Measurements from ENCODE around the gene PSMB4.
"Not testable (repeated sequence)": the region's sequence is repeated elsewhere in the genome, so short reads cannot be mapped to it uniquely, and the experiment has no call there.

Gene PSMB4

DNA sequence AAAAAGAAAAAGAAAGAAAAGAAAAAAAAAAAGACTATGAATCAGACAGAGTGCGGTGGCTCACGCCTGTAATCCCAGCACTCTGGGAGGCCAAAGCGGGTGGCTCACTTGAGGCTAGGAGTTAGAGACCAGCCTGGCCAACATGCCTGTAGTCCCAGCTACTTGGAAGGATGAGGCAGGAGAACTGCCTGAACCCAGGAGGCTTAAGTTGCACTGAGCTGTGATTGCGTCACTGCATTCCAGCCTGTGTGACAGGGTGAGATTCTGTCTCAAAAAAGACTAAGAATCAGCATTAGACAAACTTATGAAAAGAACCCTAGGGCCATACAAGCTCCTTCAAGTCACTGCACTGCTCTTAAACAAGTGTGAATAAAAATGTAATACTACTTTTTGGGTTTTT, 16.9 kb downstream of the PSMB4 start:
- H3K27ac ChIP-seq (ENCODE audit: low read depth, low read length): no peak overlapping the region
- H3K4me3 ChIP-seq (ENCODE audit: low read depth in 1 of 2, low read length in 2 of 2): no peak overlapping the region
- no peaks in the 10 kb centered on the region for H3K4me1 ChIP-seq (ENCODE audit: insufficient read depth, low read length)
- no peak overlapping the region for H3K9ac ChIP-seq (ENCODE audit: low read length)
- no peaks in the 10 kb centered on the region for H3K27me3 ChIP-seq (ENCODE audit: control insufficient read depth in 1 of 2, insufficient read depth in 2 of 2, low read length in 2 of 2)
- H3K9me3 ChIP-seq (ENCODE audit: low read length): no peaks in the 10 kb centered on the region
- peaks cover 60% of the 10 kb centered on the region for H3K36me3 ChIP-seq (ENCODE audit: insufficient read depth, low read length)

DNA sequence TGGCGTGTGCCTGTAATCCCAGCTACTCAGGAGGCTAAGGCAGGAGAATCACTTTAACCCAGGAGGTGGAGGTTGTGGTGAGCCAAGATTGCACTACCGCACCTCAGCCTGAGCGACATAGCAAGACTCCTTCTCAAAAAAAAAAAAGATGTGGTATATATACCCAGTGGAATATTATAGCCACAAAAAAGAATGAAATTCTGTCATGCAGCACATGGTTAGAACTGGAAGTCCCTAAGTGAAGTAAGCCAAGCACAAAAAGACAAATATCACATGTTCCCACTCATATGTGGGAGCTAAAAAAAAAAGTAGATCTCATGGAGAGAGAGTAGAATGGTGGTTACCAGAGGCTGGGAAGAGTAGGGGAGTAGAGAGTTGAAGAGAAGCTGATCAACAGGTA, 18.7 kb downstream of the PSMB4 start:
- H3K27me3 ChIP-seq (ENCODE audit: control insufficient read depth in 1 of 2, insufficient read depth in 2 of 2, low read length in 2 of 2): no peaks in the 10 kb centered on the region
- no peak overlapping the region for H3K9ac ChIP-seq (ENCODE audit: low read length)
- no peaks in the 10 kb centered on the region for H3K9me3 ChIP-seq (ENCODE audit: low read length)
- H3K27ac ChIP-seq (ENCODE audit: low read depth, low read length): no peak overlapping the region
- no peaks in the 10 kb centered on the region for H3K4me1 ChIP-seq (ENCODE audit: insufficient read depth, low read length)
- H3K4me3 ChIP-seq (ENCODE audit: low read depth in 1 of 2, low read length in 2 of 2): no peak overlapping the region
- peaks cover 61% of the 10 kb centered on the region for H3K36me3 ChIP-seq (ENCODE audit: insufficient read depth, low read length)

DNA sequence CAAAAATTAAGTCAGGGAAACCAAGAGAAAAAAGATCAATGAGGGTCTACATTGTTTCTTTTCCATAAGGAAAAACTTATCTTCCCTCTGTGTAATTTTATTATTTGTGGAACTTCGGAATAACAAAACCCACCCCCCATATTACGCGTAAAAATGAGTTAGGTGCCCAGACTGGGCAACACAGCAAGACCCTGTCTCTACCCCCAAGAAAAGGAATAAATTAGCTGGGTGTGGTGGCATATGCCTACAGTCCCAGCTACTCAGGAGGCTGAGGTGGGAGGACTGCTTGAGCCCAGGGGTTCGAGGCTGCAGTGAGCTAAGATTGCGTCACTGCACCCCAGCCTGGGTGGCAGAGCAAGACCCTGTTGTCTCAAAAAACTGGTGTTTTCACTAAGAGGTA, 20.4 kb downstream of the PSMB4 start:
- H3K36me3 ChIP-seq (ENCODE audit: insufficient read depth, low read length): peaks cover 63% of the 10 kb centered on the region
- no peaks in the 10 kb centered on the region for H3K9me3 ChIP-seq (ENCODE audit: low read length)

DNA sequence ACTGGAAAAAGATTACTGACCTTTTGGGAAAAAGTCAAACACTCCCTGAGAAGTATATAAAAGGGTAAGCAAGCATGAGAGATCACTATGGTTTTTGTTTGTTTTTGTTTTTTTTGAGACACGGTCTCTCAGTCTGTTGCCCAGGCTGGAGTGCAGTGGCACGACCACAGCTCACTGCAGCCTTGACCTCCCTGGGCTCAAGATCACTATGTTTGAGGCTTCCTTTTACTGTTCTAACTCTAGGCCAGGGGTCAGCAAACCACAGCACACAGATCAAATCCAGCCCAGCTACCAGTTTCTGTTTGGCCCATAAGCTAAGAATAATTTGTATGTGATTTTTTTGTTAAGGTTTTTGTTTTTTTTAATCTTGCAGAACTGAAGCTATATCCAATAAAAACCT, 25.7 kb downstream of the PSMB4 start:
- Histone ChIP-seq H3K27ac (ENCODE audit: low read depth, low read length) (no peak overlapping the region), H3K4me1 (ENCODE audit: insufficient read depth, low read length) (no peaks in the 10 kb centered on the region), H3K9me3 (ENCODE audit: low read length) (no peaks in the 10 kb centered on the region), H3K9ac (ENCODE audit: low read length) (no peak overlapping the region), H3K4me3 (ENCODE audit: low read depth in 1 of 2, low read length in 2 of 2) (no peak overlapping the region), H3K27me3 (ENCODE audit: control insufficient read depth in 1 of 2, insufficient read depth in 2 of 2, low read length in 2 of 2) (no peaks in the 10 kb centered on the region), H3K36me3 (ENCODE audit: insufficient read depth, low read length) (peaks cover 81% of the 10 kb centered on the region)

More for the DNA sequence above, 20.4 kb downstream of the PSMB4 start:
- Histone ChIP-seq H3K4me3 (ENCODE audit: low read depth in 1 of 2, low read length in 2 of 2) (no peak overlapping the region), H3K4me1 (ENCODE audit: insufficient read depth, low read length) (no peaks in the 10 kb centered on the region), H3K27ac (ENCODE audit: low read depth, low read length) (no peak overlapping the region), H3K27me3 (ENCODE audit: control insufficient read depth in 1 of 2, insufficient read depth in 2 of 2, low read length in 2 of 2) (no peaks in the 10 kb centered on the region), H3K9ac (ENCODE audit: low read length) (no peak overlapping the region)

DNA sequence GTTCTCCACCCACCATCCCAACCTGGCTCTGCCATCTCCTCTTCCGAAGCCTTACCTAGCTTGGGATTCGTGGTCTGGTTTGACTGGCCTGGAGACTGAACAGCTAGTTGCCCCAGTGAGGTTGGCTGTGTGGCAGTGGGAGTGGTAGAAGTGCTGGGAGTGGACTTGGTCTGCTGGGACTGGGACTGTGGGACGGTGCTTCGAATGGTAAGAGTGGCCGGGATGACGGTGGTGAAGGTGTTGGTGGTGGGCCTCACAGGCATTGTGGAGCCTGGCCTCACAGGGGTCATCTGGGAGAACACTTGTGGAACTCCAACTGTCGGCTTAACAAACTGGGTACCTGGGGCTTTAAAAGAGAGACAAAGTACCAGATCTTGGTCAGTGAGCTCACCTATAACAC, 28.7 kb downstream of the PSMB4 start:
- Histone ChIP-seq H3K36me3 (ENCODE audit: insufficient read depth, low read length) (peaks cover 64% of the 10 kb centered on the region), H3K4me3 (ENCODE audit: low read depth in 1 of 2, low read length in 2 of 2) (no peak overlapping the region), H3K27me3 (ENCODE audit: control insufficient read depth in 1 of 2, insufficient read depth in 2 of 2, low read length in 2 of 2) (no peaks in the 10 kb centered on the region), H3K27ac (ENCODE audit: low read depth, low read length) (no peak overlapping the region), H3K4me1 (ENCODE audit: insufficient read depth, low read length) (no peaks in the 10 kb centered on the region), H3K9ac (ENCODE audit: low read length) (no peak overlapping the region), H3K9me3 (ENCODE audit: low read length) (no peaks in the 10 kb centered on the region)

DNA sequence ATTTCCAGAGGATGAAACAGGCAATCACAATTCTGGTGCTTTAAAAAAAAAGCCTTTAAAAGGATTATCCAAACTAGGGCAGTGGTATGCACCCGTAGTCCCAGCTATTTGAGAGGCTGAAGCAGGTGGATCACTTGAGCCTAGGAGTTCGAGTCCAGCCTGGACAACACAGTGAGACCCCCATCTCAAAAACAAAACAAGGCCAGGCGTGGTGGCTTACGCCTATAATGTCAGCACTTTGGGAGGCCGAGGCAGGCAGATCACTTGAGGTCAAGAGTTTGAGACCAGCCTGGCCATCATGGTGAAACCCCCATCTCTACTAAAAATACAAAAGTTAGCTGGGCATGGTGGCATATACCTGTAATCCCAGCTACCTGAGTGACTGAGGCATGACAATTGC, 34.5 kb downstream of the PSMB4 start:
- not testable (repeated sequence) for H3K27me3 ChIP-seq (ENCODE audit: control insufficient read depth in 1 of 2, insufficient read depth in 2 of 2, low read length in 2 of 2); H3K4me3 ChIP-seq (ENCODE audit: low read depth in 1 of 2, low read length in 2 of 2); H3K9me3 ChIP-seq (ENCODE audit: low read length); H3K27ac ChIP-seq (ENCODE audit: low read depth, low read length); H3K9ac ChIP-seq (ENCODE audit: low read length); H3K4me1 ChIP-seq (ENCODE audit: insufficient read depth, low read length)
- H3K36me3 ChIP-seq (ENCODE audit: insufficient read depth, low read length): peaks cover 12% of the 10 kb centered on the region

DNA sequence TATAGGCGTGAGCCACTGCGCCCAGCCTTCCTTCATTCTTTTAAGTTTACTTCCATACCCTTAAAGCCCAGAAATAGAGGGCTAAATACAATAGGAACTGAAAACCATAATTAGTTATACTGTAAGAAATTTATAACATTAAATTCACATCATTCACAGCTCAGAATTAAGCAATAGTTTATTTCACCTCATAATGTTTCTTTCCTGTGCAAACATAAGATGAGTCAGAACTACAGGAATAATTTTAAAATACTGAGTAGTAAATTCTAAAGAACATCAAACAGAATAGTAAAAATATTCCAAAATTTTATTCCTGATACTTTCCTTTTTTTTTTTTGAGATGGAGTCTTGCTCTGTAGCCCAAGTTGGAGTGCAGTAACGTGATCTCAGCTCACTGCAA, 35.8 kb downstream of the PSMB4 start:
- Histone ChIP-seq H3K36me3 (ENCODE audit: insufficient read depth, low read length) (peaks cover 10% of the 10 kb centered on the region), H3K9ac (ENCODE audit: low read length) (no peak overlapping the region), H3K4me1 (ENCODE audit: insufficient read depth, low read length) (peaks cover 5% of the 10 kb centered on the region), H3K27ac (ENCODE audit: low read depth, low read length) (no peak overlapping the region), H3K27me3 (ENCODE audit: control insufficient read depth in 1 of 2, insufficient read depth in 2 of 2, low read length in 2 of 2) (no peaks in the 10 kb centered on the region), H3K9me3 (ENCODE audit: low read length) (no peaks in the 10 kb centered on the region), H3K4me3 (ENCODE audit: low read depth in 1 of 2, low read length in 2 of 2) (no peak overlapping the region)

DNA sequence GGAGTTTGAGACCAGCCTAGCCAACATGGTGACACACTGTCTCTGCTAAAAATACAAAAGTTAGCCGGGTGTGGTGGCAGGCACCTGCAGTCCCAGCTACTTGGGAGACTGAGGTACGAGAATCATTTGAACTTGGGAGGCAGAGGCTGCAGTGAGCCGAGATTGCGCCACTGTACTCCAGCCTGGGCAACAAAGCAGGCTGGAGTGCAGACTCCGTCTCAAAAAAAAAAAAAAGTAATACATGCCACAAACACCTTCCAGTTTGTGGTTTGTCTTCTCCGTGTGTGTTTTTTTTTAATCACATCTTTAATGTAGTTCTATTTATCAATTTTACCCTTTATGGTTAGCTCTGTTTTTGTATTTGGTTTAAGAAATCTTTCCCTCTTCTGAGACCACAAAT, 37.6 kb downstream of the PSMB4 start:
- peaks cover 21% of the 10 kb centered on the region for H3K36me3 ChIP-seq (ENCODE audit: insufficient read depth, low read length)
- H3K4me1 ChIP-seq (ENCODE audit: insufficient read depth, low read length): peaks cover 16% of the 10 kb centered on the region
- no peaks in the 10 kb centered on the region for H3K9me3 ChIP-seq (ENCODE audit: low read length)
- no peak overlapping the region for H3K27ac ChIP-seq (ENCODE audit: low read depth, low read length)
- H3K4me3 ChIP-seq (ENCODE audit: low read depth in 1 of 2, low read length in 2 of 2): no peak overlapping the region
- H3K27me3 ChIP-seq (ENCODE audit: control insufficient read depth in 1 of 2, insufficient read depth in 2 of 2, low read length in 2 of 2): no peaks in the 10 kb centered on the region
- H3K9ac ChIP-seq (ENCODE audit: low read length): no peak overlapping the region

DNA sequence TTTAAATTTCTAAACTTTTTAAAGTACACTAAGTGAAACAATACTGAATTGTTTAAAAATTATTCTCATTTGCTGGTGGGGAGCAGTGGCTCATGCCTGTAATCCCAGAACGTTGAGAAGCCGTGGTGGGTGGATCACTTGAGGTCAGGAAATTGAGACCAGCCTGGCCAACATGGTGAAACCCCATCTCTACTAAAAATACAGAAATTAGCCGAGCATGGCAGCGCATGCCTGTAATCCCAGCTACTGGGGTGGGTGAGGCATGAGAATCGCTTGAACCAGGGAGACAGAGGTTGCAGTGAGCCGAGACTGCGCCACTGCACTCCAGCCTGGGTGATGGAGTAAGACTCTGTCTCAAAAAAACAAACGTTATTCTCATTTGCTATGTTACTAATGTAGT, 38.0 kb downstream of the PSMB4 start:
- not testable (repeated sequence) for H3K27ac ChIP-seq (ENCODE audit: low read depth, low read length)
- H3K4me1 ChIP-seq (ENCODE audit: insufficient read depth, low read length): peaks cover 16% of the 10 kb centered on the region

DNA sequence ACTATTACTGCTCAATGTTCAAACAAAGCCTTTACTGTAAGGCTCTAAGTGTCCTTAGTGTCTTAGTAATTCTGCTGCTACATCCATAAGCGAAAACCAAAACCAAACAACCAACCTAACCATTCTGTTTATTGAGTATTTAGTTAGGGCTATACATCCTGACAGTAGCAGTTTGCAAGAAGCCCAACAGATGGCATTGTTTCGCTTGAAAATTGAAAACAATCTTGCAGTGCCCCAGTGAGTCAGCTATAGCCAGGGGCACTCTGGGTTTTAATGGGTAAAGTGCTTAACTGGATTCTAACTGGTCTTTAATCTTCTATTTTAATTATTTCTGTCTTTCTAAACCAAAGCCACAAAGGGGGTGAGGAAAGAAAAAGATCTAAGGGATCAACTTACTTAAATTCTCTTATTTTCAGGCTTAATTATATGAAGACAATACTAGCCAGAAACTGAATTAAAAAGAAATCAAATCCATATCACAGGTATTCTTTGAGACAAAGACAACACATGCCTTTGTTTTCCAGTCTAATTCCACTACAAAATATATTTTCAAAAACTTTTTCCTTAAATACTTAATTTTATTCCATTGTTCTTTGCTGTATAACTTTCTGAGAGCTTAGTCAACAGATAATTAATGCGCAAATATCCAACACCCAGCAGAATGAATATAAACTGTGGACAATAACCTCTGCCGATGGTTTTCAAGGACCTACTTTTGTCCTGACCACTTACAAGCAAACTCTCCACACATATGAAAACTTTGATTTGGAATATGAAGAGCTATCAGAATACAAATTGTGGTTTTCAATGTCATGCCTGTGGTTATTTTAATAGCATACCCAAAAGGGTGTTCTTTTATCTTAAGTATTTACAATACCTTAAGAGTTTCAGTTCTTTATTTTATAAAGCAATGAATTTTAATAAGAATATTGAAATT, 44.7 kb downstream of the PSMB4 start:
- Histone ChIP-seq H3K9ac (ENCODE audit: low read length) (no peak overlapping the region), H3K27ac (ENCODE audit: low read depth, low read length) (no peak overlapping the region), H3K4me1 (ENCODE audit: insufficient read depth, low read length) (peaks cover 40% of the 10 kb centered on the region), H3K4me3 (ENCODE audit: low read depth in 1 of 2, low read length in 2 of 2) (no peak overlapping the region), H3K9me3 (ENCODE audit: low read length) (no peaks in the 10 kb centered on the region), H3K27me3 (ENCODE audit: control insufficient read depth in 1 of 2, insufficient read depth in 2 of 2, low read length in 2 of 2) (no peaks in the 10 kb centered on the region), H3K36me3 (ENCODE audit: insufficient read depth, low read length) (peaks cover 21% of the 10 kb centered on the region)

More for the DNA sequence above, 38.0 kb downstream of the PSMB4 start:
- H3K4me3 ChIP-seq (ENCODE audit: low read depth in 1 of 2, low read length in 2 of 2); H3K9me3 ChIP-seq (ENCODE audit: low read length); H3K27me3 ChIP-seq (ENCODE audit: control insufficient read depth in 1 of 2, insufficient read depth in 2 of 2, low read length in 2 of 2); H3K9ac ChIP-seq (ENCODE audit: low read length): not testable (repeated sequence)
- H3K36me3 ChIP-seq (ENCODE audit: insufficient read depth, low read length): peaks cover 21% of the 10 kb centered on the region

DNA sequence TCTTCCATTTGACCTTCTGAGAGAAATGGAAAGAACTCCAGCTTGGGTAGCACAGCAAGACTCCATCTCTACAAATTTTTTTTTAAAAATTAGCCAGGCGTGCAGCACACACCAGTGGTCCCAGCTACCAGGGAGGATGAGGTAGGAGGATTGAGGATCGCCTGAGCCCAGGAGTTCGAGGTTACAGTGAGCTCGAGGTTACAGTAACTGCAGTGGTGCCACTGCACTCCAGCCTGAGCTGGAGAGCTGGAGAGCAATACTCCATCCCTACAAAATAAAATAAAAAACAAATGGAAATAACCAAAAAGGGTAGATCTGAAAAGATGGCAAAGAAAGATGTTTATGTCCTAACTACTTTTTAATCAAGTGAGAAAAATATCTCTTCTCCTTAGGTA, 45.4 kb downstream of the PSMB4 start:
- no peak overlapping the region for H3K27ac ChIP-seq (ENCODE audit: low read depth, low read length)

DNA sequence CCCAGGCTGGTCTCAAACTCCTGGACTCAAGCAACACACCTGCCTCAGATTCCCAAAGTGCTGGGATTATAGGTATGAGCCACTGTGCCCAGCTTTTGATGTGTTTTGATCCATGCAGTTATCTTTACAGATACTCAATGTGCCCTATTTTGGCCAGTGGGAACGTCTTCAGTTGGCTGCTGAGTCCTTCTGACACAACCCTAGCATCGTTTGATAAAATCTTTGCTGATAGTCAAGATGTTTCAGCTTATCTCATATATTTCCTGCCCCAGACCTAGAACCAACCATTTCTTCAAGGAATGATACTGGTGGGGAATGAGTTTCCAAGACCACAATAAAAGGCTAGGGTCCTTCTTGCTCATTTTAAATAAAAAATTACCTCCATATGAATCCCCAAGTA, 48.3 kb downstream of the PSMB4 start:
- Histone ChIP-seq H3K36me3 (ENCODE audit: insufficient read depth, low read length) (no peaks in the 10 kb centered on the region), H3K9ac (ENCODE audit: low read length) (no peak overlapping the region), H3K4me3 (ENCODE audit: low read depth in 1 of 2, low read length in 2 of 2) (no peak overlapping the region), H3K27ac (ENCODE audit: low read depth, low read length) (no peak overlapping the region), H3K4me1 (ENCODE audit: insufficient read depth, low read length) (peaks cover 29% of the 10 kb centered on the region), H3K27me3 (ENCODE audit: control insufficient read depth in 1 of 2, insufficient read depth in 2 of 2, low read length in 2 of 2) (no peaks in the 10 kb centered on the region), H3K9me3 (ENCODE audit: low read length) (no peaks in the 10 kb centered on the region)

More for the DNA sequence above, 45.4 kb downstream of the PSMB4 start:
- Histone ChIP-seq H3K4me1 (ENCODE audit: insufficient read depth, low read length) (peaks cover 40% of the 10 kb centered on the region), H3K36me3 (ENCODE audit: insufficient read depth, low read length) (peaks cover 16% of the 10 kb centered on the region), H3K9me3 (ENCODE audit: low read length) (no peaks in the 10 kb centered on the region), H3K27me3 (ENCODE audit: control insufficient read depth in 1 of 2, insufficient read depth in 2 of 2, low read length in 2 of 2) (no peaks in the 10 kb centered on the region), H3K9ac (ENCODE audit: low read length) (no peak overlapping the region), H3K4me3 (ENCODE audit: low read depth in 1 of 2, low read length in 2 of 2) (no peak overlapping the region)

All from muscle layer of colon (tissue), 2 donors.